ENCODE data around the gene COQ8B.

DNA sequence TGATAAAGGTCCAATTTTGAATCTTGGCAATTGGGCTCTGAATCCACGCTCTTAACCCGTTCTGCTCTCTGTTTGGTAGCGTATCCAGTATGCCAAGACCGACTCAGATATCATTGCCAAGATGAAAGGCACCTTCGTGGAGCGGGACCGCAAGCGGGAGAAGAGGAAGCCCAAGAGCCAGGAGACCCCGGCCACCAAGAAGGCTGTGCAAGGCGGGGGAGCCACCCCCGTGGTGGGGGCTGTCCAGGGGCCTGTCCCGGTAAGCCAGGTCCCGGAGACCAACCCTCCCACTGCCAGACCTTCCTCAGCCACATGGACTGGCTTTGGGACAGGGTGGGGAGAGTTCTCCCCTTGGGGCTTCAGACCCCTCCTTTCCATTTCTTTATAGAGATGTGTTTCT is 42.7 kb upstream of the COQ8B start:
- TF ChIP-seq EZH2 (IDR thresholded peaks at IDR 0.05; ENCODE audit: borderline replicate concordance, low read length) = no peak
- TF ChIP-seq, protein P1, sequence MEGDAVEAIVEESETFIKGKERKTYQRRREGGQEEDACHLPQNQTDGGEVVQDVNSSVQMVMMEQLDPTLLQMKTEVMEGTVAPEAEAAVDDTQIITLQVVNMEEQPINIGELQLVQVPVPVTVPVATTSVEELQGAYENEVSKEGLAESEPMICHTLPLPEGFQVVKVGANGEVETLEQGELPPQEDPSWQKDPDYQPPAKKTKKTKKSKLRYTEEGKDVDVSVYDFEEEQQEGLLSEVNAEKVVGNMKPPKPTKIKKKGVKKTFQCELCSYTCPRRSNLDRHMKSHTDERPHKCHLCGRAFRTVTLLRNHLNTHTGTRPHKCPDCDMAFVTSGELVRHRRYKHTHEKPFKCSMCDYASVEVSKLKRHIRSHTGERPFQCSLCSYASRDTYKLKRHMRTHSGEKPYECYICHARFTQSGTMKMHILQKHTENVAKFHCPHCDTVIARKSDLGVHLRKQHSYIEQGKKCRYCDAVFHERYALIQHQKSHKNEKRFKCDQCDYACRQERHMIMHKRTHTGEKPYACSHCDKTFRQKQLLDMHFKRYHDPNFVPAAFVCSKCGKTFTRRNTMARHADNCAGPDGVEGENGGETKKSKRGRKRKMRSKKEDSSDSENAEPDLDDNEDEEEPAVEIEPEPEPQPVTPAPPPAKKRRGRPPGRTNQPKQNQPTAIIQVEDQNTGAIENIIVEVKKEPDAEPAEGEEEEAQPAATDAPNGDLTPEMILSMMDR (IDR thresholded peaks at IDR 0.05; ENCODE audit: low read length) = no peak

Data from OCI-LY1 (cell line).